ENCODE results near the gene CINP.
A peak's percentile ranks its signal among the peaks of the same experiment; 100 is the strongest.
"Not testable (repeated sequence)": the region's sequence is repeated elsewhere in the genome, so short reads cannot be mapped to it uniquely, and the experiment has no call there.

The CINP gene

GRCh38 chr14:102320671-102321455, 41.8 kb downstream of the CINP start:
- no peak for DNase-seq (ENCODE audit: low read depth)

GRCh38 chr14:102320033-102320660, 42.5 kb downstream of the CINP start:
- DNase-seq (ENCODE audit: low read depth): peak; percentile 41

GRCh38 chr14:102319351-102320032, 43.2 kb downstream of the CINP start, which contains the start of gene ZNF839:
Gene ZNF839 (plus strand): TSS chr14:102319746. CDS start chr14:102319766, 20 bp downstream.
- DNase-seq (ENCODE audit: low read depth): peak; percentile 89

- DNase-seq (ENCODE audit: low read depth): no peak
Observed at GRCh38 chr14:102318781-102319276, 43.9 kb downstream of the CINP start.

- DNase-seq (ENCODE audit: low read depth): no peak
Observed at GRCh38 chr14:102317564-102318248, 45.0 kb downstream of the CINP start.

- DNase-seq (ENCODE audit: low read depth): peak; percentile 87
Observed at GRCh38 chr14:102316743-102317563, 45.7 kb downstream of the CINP start.

GRCh38 chr14:102316338-102316742, 46.4 kb downstream of the CINP start:
- DNase-seq (ENCODE audit: low read depth): no peak

- DNase-seq (ENCODE audit: low read depth): no peak
Observed at GRCh38 chr14:102315121-102315520, 47.6 kb downstream of the CINP start.

- DNase-seq (ENCODE audit: low read depth): peak; percentile 69
Observed at GRCh38 chr14:102314242-102315011, 48.3 kb downstream of the CINP start.

- DNase-seq (ENCODE audit: low read depth): peak; percentile 92
Observed at GRCh38 chr14:102304611-102305506, 57.8 kb downstream of the CINP start, which contains the start of gene MOK. Gene MOK (minus strand): TSS chr14:102305164. CDS start chr14:102304968, 196 bp downstream.

- no peak for DNase-seq (ENCODE audit: low read depth)
Observed at GRCh38 chr14:102303664-102304063, 59.0 kb downstream of the CINP start.

- not testable (repeated sequence) for DNase-seq (ENCODE audit: low read depth)
Observed at GRCh38 chr14:102298303-102299070, 64.2 kb downstream of the CINP start.
